ENCODE results near the gene AMBRA1.

Gene AMBRA1

GRCh38 chr11:46597609-46598219, 3.9 kb upstream of the AMBRA1 start:
- Histone ChIP-seq H3K27ac (ENCODE audit: low read length) (no peak overlapping the region), H2AFZ (ENCODE audit: low read depth, low read length) (no peak overlapping the region), H3K4me1 (ENCODE audit: insufficient read depth, low read length) (peaks cover 14% of the 10 kb centered on the region), H3K79me2 (ENCODE audit: insufficient read depth, low read length) (peaks cover 19% of the 10 kb centered on the region), H3K4me3 (ENCODE audit: low read depth in 1 of 2, low read length in 2 of 2) (no peak overlapping the region), H3K9ac (ENCODE audit: low read depth, low read length) (no peak overlapping the region), H4K20me1 (ENCODE audit: insufficient read depth, low read length) (peaks cover 7% of the 10 kb centered on the region), H3K36me3 (ENCODE audit: insufficient read depth, low read length) (peaks cover 3% of the 10 kb centered on the region), H3K4me2 (ENCODE audit: insufficient read depth, low read length) (no peak overlapping the region), H3K27me3 (ENCODE audit: insufficient read depth, low read length, poor library complexity) (no peaks in the 10 kb centered on the region), H3K9me3 (ENCODE audit: insufficient read depth, low read length, severe bottlenecking) (no peaks in the 10 kb centered on the region)
- DNase-seq (no peak), ATAC-seq (ENCODE audit: insufficient read depth, low read depth) (no peak)
- TF ChIP-seq CTCF (IDR thresholded peaks at IDR 0.05; ENCODE audit: borderline replicate concordance, extremely low read depth, low read length, poor library complexity, severe bottlenecking) = no peak
- TF ChIP-seq EZH2 (IDR thresholded peaks at IDR 0.05; ENCODE audit: borderline replicate concordance, low read depth, low read length, severe bottlenecking) = no peak

DNA sequence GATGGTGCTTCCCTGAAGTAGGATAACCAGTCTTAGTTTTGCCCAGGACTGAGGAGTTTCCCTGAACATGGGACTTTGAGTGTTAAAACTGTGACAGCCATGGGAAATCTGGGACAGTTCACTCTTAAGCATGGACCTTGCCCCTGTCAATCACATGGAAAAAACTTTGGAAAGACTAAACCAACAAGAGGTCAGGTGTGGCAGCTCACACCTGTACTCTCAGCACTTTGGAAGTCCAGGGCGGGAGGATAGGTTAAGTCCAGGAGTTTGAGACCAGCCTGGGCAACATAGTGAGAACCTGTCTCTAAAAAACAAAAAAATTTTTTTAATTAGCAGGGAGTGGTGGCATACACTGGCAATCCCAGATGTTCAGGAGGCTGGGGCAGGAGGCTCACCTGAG, 3.3 kb upstream of the AMBRA1 start:
- no peak overlapping the region for H3K4me3 ChIP-seq (ENCODE audit: low read depth in 1 of 2, low read length in 2 of 2)
- H3K4me2 ChIP-seq (ENCODE audit: insufficient read depth, low read length) = no peak overlapping the region
- peaks cover 20% of the 10 kb centered on the region for H3K4me1 ChIP-seq (ENCODE audit: insufficient read depth, low read length)
- TF ChIP-seq CTCF (IDR thresholded peaks at IDR 0.05; ENCODE audit: borderline replicate concordance, extremely low read depth, low read length, poor library complexity, severe bottlenecking) (no peak), EZH2 (IDR thresholded peaks at IDR 0.05; ENCODE audit: borderline replicate concordance, low read depth, low read length, severe bottlenecking) (no peak)
- H3K79me2 ChIP-seq (ENCODE audit: insufficient read depth, low read length) = peaks cover 24% of the 10 kb centered on the region
- peaks cover 11% of the 10 kb centered on the region for H4K20me1 ChIP-seq (ENCODE audit: insufficient read depth, low read length)
- H3K27ac ChIP-seq (ENCODE audit: low read length) = no peak overlapping the region
- no peak for DNase-seq
- no peak overlapping the region for H2AFZ ChIP-seq (ENCODE audit: low read depth, low read length)
- no peaks in the 10 kb centered on the region for H3K27me3 ChIP-seq (ENCODE audit: insufficient read depth, low read length, poor library complexity)
- no peak for ATAC-seq (ENCODE audit: insufficient read depth, low read depth)
- no peaks in the 10 kb centered on the region for H3K9me3 ChIP-seq (ENCODE audit: insufficient read depth, low read length, severe bottlenecking)
- no peak overlapping the region for H3K9ac ChIP-seq (ENCODE audit: low read depth, low read length)
- peaks cover 3% of the 10 kb centered on the region for H3K36me3 ChIP-seq (ENCODE audit: insufficient read depth, low read length)

GRCh38 chr11:46594785-46595184, 962 bp upstream of the AMBRA1 start:
- Histone ChIP-seq H3K9me3 (ENCODE audit: insufficient read depth, low read length, severe bottlenecking) (no peaks in the 10 kb centered on the region), H3K4me3 (ENCODE audit: low read depth in 1 of 2, low read length in 2 of 2) (no peak overlapping the region), H3K79me2 (ENCODE audit: insufficient read depth, low read length) (peaks cover 48% of the 10 kb centered on the region), H3K36me3 (ENCODE audit: insufficient read depth, low read length) (no peaks in the 10 kb centered on the region; the same call in 1 of the 2 replicates), H3K27me3 (ENCODE audit: insufficient read depth, low read length, poor library complexity) (no peaks in the 10 kb centered on the region), H3K4me1 (ENCODE audit: insufficient read depth, low read length) (peaks cover 38% of the 10 kb centered on the region), H2AFZ (ENCODE audit: low read depth, low read length) (peak overlapping the region; percentile 83), H3K27ac (ENCODE audit: low read length) (peak overlapping the region; percentile 89), H4K20me1 (ENCODE audit: insufficient read depth, low read length) (peaks cover 20% of the 10 kb centered on the region), H3K4me2 (ENCODE audit: insufficient read depth, low read length) (peak overlapping the region; percentile 79), H3K9ac (ENCODE audit: low read depth, low read length) (peak overlapping the region; percentile 83; the same call in 1 of the 2 replicates)
- TF ChIP-seq EZH2 (IDR thresholded peaks at IDR 0.05; ENCODE audit: borderline replicate concordance, low read depth, low read length, severe bottlenecking) = no peak
- no peak for TF ChIP-seq CTCF (IDR thresholded peaks at IDR 0.05; ENCODE audit: borderline replicate concordance, extremely low read depth, low read length, poor library complexity, severe bottlenecking)
- ATAC-seq (ENCODE audit: insufficient read depth, low read depth) = no peak
- DNase-seq = no peak
